Activated naive CD4-positive, alpha-beta T cell treated with anti-CD3 and anti-CD28 coated beads, Interleukin-2, amount 50 U/mL, for 16 hours (primary cell): Measurements from ENCODE around the gene KMT2C.
A peak's percentile ranks its signal among the peaks of the same experiment; 100 is the strongest.
"Not testable (repeated sequence)": the region's sequence is repeated elsewhere in the genome, so short reads cannot be mapped to it uniquely, and the experiment has no call there.

Experiments
- DNase-seq: peaks from one replicate; pipeline ENCODE4 v3.0.0-alpha.2; 2020

Gene KMT2C

DNA sequence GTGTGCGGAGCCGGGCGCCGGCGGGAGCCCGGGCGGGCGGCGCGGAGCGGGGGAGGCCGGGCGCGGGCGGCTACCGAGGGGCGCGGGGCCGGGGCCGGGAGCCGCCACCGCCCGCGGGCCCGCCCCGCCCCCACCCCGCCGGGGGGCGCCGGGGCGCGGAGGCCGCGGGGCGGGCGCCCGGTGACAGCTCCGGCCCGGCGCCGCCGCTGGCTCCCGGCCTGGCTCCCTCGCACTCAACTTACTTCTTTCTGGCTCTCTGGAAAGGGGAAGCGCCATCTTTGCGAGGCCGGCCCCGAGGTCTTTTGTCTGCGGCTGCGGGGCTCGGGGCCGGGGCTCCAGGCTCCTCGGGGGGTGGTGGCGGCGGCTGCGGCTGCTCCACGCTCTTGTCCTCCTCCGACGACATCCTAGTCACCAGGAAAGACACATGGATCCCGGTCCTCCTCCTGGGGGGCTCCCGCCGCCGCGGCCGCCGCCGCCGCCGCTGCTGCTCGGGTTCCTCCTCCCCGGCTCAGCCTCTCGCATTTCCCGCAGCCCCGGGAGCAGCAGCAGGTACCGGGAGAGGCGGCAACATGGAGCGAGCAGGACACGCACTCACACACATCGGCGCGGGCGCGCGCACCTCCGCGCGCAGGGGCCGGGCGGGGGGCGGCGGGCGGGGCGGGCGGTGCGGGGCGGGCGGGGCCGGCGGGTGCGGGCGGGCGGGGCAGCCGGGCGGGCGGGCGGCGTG, at the start of gene KMT2C:
KMT2C (minus strand) TSS at position 620 of the 727 bp plus-strand sequence; CDS start at position 403, 217 bp downstream.
- peak; percentile 56 for DNase-seq

DNA sequence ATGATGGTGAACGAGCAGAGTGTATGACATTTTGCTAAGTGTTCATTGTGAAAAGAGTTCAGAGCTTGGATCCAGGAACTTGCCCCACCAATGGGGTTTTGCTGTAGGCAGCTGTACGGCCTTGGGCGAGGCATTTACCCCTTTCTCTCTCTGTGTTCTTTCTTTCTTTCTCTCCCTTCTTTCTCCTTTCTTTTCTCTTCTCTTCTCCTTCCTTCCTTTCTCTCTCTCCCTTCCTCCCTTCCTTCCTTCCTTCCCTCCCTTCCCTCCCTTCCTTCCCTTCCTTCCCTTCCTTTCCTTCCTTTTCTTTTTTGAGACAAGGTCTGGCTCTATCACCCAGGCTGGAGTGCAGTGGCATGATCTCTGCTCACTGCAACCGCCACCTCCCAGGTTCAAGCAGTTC, 45.3 kb upstream of the KMT2C start:
- DNase-seq: no peak

DNA sequence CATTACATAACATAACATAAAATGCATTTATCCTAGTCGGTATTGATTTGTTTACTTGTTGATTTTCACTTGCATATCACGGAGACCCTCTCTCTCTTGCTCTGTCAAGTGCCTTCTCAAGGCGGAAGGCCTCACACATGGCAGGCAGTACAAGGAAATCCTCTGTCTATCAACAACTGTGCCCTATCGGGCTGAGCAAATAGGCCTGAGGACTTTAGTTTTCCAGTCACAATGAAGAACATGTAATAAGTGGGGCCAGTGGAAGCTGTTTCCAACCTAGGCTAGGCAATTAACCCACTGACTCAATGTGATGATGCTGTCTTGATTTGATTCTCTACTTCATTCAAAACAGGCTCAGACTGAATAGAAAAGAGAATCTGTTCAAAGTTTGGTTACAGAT, 44.9 kb upstream of the KMT2C start:
- DNase-seq: no peak

DNA sequence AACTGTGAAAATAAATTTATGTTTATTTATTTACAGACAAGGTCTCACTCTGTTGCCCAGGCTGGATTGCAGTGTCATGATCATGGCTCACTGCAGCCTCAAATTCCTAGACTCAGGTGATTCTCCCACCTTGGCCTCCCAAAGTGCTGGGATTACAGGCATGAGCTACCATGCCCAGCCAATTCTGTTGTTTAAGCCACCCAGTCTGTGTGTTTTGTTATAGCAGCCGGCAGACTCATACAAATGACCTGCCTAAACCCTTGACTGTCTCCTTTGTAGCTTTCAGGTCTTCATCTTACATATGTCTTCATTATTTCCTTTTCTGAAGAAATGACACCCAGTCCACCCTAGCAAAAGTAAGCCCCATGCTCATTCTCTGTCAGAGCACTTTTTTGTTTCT, 43.8 kb upstream of the KMT2C start:
- DNase-seq: no peak

DNA sequence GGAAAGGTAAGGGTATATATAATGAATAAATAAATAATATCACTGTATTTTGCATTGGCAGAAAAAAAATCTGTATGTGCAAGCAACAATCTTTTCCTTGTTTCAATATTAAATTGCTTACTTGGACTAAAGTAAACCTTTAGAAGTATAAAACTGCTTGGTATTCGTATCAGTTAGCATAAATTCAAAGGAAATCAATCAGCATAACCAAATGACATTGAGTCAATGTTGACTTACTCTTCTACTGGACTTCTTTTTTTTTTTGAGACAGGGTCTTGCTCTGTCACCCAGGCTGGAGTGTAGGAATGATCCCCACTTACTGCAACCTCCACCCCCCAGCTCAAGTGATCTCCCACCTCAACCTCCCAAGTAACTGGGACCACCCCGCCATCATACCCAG, 42.3 kb upstream of the KMT2C start:
- no peak for DNase-seq

DNA sequence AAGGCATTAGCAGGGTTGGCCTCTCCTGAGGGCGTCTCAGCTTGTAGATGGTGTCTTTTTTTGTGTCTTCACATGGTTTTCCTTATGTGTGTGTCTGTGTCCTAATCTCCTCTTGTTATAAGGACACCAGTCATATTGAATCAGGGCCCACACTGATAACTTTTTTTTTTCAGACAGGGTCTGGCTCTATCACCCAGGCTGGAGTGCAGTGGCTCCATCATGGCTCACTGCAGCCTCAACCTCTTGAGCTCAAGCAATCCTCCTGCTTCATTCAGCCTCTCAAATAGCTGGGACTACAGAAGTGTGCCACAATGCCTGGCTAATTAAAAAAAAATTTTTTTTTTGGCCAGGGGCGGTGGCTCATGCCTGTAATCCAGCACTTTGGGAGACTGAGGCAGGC, 41.3 kb upstream of the KMT2C start:
- no peak for DNase-seq

DNA sequence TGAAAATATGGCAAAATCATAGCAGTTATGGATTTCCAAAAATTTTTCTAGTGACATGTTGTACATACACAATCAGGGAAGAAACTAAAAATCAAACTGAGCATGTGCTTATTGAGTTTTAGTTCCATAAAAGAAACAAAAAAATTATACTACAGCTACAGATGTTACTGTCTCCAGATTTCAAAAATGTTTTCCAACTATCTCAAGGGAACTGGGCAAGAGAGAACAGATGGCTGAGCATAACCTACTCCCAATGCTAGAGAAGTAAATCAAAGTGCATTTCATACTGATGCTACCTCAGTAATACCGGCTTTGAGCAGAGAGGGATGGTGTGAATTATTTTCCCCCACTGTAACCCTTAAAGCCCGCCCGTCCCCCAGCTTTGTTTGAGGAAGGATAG, 40.7 kb upstream of the KMT2C start:
- no peak for DNase-seq

DNA sequence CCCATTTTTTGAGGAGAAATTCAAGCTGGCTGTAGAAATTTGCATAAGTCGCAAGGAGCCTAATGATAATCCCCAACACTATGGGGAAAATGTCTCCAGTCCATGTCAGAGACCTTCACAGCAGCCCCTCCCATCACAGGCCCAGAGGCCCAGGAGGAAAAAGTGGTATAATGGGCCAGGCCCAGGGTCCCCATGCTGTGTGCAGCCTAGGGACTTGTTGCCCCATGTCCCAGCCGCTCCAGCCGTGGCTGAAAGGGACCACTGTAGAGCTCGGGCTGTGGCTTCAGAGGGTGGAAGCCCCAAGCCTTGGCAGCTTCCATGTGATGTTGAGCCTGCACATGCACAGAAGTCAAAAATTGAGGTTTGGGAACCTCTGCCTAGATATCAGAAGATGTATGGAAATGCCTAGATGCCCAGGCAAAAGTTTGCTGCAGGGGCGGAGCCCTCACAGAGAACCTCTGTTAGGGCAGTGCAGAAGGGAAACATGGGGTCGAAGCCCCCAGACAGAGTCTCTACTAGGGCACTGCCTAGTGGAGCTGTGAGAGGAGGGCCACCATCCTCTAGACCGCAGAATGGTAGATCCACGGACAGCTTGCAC, 35.3 kb upstream of the KMT2C start:
- DNase-seq: not testable (repeated sequence)

DNA sequence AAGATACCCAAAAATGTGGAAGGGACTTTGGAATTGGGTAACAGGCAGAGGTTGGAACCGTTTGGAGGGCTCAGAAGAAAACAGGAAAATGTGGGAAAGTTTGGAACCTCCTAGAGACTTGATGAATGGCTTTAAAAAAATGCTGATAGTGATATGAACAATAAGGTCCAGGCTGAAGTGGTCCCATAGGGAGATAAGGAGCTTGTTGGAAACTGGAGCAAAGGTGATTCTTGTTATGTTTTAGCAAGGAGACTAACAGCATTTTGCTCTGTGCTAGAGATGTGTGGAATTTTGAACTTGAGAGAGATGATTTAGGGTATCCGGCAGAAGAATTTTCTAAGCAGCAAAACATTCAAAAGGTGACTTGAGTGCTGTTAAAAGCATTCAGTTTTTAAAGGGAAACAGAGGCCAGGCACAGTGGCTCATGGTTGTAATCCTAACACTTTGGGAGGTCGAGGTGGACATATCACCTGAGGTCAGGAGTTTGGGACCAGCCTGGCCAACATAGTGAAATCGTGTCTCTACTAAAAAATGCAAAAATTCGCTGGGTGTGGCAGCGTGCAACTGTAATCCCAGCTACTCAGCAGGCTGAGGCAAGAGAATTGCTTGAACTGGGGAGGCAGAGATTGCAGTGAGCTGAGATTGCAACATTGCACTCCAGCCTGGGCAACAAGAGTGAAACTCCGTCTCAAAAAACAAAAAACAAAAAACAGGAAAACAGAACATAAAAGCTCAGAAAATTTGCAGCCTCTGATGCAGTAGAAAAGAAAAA, 34.6 kb upstream of the KMT2C start:
- DNase-seq: not testable (repeated sequence)

DNA sequence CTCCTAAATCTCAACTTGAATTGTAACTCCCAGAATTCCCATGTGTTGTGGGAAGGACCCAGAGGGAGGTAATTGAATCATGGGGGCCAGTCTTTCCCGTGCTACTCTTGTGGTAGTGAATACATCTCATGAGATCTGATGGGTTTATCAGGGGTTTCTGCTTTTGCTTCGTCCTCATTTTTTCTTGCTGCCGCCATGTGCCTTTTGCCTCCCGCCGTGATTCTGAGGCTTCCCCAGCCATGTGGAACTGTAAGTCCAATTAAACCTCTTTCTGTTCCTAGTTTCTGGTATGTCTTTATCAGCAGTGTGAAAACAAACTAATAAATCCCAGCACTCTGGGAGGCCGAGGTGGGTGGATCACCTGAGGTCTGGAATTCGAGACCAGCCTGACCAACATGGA, 33.8 kb upstream of the KMT2C start:
- not testable (repeated sequence) for DNase-seq

DNA sequence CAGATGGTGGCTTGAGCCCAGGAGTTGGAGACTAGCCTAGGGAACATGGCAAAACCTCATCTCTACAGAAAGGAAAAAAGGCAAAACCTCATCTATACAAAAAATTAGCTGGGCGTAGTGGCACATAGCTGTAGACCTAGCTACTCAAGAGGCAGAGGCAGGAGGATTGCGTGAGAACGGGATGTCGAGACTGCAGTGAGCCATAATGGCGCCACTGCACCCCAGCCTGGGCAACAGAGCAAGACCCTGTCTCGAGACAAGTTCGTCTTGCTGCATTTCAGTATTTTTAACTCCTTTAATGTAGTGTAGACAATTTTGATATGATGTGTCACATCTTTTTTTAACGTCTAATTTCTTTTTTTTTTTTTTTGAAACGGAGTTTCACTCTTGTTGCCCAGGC, 31.4 kb upstream of the KMT2C start:
- DNase-seq: no peak

DNA sequence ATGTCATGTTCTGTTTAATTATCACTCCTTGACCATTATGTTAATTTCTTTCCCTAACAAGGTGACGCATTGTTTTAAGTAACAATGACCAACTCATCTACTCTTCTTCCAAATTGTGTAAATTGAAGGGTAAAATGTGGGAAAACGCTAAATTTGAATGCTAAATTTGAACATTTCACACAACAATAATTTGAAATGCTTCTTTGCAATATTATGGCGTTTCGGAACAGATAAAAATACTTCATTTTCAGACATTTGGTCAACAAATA, 29.2 kb upstream of the KMT2C start:
- no peak for DNase-seq

DNA sequence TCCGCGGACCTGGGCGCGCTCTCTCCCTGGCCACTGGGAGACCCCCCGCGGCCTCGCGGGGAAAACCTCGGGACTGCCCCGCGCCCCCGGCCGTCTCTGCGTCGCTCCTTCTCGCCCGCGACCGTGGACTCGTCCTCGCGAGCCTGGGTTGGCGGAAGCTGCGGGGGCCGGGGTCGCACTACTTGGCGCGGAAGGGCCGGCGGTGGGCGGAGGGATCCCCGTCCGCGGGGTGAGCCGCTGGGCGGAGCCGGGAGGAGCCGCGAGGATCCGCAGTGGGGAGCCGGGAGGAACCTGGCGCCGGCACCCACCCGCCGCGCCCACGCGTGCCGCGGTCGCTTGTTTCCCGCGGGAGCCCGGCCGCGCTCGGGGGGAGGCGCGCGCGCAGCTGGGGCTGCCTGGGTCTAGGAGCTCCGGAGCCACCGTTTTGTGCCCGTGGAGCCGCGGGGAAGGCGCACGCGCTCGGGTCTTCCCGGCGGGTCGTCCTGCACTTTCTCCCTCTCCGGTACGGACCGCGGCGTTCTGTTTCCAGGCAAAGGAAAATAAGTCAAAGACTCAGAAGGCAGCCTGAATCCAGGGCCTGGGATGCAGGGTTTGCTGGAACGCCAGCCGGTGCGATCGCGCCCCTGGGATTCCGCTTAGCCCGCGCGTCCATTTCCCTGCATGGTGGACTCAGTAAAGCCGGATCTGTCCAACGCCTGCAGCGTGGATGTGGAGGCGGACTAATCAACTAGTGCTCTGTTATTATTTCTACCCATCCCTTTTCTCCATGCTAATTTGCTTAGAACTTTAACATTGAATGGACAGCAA, 28.7 kb upstream of the KMT2C start:
- DNase-seq: peak; percentile 76

DNA sequence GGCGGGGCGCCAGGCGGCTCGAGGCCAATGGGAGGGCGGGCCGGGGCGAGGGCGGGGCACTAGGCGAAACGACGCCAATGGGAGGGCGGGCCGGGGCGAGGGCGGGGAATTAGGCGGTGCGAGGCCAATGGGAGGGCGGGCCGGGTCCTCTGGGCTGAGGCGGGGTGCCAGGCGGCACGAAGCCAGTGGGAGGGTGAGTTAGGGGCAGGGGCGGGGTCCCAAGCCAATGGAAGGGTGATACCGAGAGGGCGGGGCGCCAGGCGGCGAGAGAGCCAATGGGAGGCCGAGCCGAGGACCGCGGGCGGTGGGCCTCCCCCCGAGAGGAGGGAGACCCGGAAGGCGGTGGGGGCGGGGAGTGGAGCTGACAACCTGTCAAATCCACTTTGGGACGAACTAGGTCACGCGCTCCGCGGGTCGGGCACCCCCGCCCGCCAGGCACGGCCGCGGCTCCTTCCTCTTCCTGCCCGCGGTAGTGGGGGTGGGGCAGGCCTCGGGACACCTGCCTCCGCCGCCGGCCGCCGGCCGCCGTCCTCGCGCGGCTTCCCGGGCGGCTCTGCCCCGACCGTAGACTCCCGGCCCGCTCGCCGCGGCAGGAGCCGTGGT, 28.0 kb upstream of the KMT2C start:
- peak; percentile 100 for DNase-seq

DNA sequence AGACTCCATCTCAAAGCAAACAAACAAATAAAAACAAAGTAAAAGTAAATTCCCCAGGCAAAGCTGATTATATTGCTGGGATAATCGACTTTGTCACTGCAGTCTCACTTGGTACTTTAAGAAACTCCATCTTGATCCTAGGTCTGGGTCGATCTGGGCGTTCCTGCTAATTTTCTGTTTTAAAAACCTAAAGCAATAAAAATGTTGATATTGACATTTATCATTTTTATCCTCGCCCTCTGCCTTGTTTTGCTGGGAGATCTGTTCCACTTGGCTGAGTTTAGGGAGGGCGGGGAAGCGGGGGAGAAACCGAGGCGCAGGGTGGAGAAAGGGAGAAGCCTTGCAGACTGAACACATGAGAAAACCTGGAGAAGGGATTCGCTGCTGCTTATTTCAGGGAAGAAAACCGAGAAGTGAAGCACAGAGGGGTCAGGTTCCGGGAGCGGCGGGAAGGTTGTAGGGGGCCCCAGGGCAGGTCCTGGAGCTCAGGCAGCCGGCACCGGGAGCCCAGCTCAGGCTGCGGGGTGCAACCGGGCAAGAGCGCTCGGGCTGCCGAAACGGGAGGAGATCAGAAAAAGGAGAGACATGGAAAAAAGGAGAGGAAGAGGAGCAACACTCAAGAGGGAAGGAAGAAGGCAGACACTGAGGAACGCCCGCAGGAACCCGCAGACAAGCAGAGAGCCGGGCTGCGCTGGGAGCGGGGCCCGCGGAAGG, 27.3 kb upstream of the KMT2C start:
- DNase-seq: no peak

DNA sequence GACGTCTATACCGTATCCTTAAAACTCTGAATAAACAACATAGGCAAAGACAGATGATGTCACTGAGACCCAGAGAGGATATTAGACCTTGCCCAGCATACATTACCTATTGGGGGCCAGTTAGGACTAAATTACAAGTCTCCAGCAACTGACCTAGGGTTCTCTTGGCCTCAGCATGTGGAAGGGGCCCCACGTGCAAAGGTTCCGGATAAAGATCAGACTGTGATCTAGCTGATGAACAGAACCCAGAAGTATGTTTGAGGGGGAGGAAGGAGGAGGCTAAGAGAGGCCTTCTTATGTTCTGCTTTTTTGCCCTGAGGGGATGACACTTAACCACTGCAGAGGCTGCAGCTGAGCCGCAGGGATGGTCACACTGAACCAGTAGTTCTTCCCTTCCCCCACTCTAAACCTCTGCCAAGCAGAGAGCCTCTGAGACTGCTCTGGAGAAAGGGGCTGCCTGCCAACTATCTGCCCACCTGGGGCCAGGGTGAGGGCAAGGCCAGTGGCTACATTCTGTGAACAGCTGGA, 24.0 kb upstream of the KMT2C start:
- no peak for DNase-seq

DNA sequence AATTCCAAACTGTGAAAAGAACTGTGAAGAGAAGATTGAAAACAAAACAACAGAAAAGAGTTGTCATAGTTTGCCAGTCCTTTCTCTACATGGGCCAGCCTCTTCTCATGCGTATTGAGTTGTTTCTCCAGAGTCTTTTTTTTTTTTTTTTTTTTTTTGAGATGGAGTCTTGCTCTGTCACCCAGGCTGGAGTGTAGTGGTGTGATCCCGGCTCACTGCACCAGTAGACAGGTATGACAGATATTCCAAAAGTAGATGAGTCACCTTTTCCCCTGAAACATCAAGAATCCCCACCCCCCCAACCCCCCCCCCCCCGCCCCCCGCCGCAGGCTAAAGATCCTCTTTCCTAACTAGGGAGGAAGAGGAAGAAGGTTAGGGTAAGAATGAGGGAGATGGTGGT, 15.6 kb upstream of the KMT2C start:
- DNase-seq: no peak

DNA sequence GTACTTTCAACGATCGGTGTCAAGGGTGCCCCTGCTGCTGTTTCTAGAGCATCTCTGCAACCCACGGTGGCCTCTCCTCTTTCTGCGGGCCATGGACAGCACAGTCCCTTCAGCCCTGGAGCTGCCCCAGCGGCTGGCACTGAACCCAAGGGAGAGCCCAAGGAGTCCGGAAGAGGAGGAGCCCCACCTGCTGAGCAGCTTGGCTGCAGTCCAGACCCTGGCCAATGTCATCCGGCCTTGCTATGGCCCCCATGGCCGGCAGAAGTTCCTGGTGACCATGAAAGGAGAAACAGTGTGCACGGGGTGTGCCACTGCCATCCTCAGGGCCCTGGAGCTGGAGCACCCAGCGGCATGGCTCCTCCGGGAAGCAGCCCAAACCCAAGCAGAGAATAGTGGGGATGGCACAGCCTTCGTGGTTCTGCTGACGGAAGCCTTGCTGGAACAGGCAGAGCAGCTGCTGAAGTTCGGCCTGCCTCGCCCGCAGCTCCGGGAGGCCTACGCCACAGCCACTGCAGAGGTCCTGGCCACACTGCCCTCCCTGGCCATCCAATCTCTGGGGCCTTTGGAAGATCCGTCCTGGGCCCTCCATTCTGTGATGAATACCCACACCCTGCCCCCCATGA, 9.7 kb upstream of the KMT2C start:
- DNase-seq: not testable (repeated sequence)

DNA sequence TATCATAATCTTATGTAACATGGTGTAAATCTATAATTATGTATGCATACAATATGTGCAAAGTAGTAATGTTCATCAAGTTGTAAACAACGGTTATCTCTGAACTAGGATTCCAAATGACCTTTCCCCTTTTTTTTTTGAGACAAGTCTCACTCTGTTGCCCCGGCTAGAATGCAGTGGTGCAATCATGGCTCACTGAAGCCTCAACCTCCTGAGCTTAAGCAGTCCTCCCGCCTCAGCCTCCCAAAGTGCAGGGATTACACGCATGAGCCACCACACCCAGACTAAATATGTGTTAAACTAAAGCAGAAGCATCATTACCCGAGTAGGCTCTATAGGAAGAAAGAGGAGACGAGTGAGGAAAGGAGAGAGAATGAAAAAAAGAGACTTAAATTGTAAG, 7.8 kb upstream of the KMT2C start:
- DNase-seq: no peak

DNA sequence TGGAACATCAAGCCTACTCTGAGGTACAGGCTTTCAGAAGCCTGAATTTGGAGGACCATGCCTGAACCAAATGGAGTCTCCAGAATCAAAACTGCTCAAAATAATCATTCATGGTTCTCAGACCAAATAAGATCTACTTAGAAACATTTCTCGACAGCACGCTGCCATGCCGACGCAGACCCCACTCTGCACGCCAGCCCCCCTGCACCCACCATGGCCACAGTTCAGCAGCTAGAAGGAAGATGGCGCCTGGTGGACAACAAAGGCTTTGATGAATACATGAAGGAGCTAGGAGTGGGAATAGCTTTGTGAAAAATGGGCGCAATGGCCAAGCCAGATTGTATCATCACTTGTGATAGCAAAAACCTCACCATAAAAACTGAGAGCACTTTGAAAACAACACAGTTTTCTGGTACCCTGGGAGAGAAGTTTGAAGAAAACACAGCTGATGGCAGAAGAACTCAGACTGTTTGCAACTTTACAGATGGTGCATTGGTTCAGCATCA, 6.6 kb upstream of the KMT2C start:
- DNase-seq: no peak

DNA sequence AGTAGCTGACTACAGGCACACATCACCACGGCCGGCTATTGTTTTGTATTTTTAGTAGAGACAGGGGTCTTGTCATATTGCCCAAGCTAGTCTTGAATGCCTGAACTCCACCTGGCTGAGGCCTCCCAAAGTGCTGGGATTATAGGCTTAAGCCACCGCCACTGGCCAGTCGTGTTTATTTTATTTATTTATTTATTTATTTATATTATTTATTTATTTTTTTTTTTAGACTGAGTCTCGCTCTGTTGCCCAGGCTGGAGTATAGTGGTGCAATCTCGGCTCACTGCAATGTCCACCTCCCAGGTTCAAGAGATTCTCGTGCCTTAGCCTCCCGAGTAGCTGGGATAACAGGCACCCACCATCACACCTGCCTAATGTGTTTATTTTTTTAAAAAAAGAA, 6.0 kb upstream of the KMT2C start:
- not testable (repeated sequence) for DNase-seq
